ENCODE measurements around the gene FAT1. TPM values are rescaled to one million over a fixed set of nuclear protein-coding genes. Genes with fewer than 3 reads are reported as not detected.
"Not testable (repeated sequence)": the region's sequence is repeated elsewhere in the genome, so short reads cannot be mapped to it uniquely, and the experiment has no call there.

Gene FAT1
- polyA plus RNA-seq, 1 donor, result 71.5 TPM

- DNase-seq (ENCODE audit: low read depth), result no peak
Measured at GRCh38 chr4:186698028-186698427, 25.6 kb downstream of the FAT1 start.

GRCh38 chr4:186695392-186695791 lies 28.3 kb downstream of the FAT1 start:
- no peak for DNase-seq (ENCODE audit: low read depth)

DNA sequence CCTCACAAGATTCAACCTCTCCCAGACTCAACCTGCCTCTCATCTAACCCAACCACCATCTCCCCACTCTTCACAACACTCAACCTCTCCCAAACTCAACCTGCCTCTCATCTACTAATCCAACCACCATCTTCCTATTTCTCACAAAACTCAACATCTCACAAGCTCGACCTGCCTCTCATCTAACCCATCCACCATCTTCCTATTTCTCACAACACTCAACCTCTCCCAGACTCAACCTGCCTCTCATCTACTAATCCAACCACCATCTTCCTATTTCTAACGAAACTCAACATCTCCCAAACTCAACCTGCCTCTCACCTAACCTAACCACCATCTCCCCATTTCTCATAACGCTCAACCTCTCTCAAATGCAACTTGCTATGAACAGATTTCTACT lies 29.8 kb downstream of the FAT1 start:
- no peak for DNase-seq (ENCODE audit: low read depth)

DNA sequence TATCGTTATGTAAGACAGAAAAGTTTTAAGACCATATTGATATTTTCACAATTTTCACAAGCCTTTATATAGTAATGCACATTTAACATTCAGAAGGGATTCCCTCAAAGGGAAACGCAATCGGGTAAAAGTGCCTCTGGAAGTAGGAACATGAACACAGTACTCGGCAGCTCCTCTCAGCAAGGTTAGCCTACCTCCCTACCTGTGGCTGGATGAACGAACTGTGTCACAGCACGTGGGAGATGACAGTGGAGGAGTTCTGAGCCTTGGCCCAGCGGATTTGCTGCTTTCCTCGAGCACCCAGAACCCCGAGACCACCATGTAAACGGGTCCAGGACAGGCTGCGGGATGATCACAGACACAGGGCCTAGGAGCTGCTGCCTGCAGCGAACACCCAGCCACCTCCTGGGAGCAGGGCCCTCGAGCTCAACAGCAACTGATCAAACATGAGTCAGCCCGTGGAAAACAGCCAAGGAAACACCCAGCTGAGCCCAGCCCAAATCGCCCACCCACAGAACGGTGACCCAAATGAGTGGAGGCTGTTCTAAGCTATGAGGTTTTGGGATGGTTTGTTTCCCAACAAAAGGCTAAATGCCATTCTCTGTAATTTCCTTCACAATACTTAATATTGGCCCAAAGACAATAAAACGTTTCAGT lies 30.4 kb downstream of the FAT1 start:
- no peak for DNase-seq (ENCODE audit: low read depth)

GRCh38 chr4:186691396-186691795 lies 32.3 kb downstream of the FAT1 start:
- no peak for DNase-seq (ENCODE audit: low read depth)

- no peak for DNase-seq (ENCODE audit: low read depth)
Measured at GRCh38 chr4:186689476-186689875, 34.2 kb downstream of the FAT1 start.

DNA sequence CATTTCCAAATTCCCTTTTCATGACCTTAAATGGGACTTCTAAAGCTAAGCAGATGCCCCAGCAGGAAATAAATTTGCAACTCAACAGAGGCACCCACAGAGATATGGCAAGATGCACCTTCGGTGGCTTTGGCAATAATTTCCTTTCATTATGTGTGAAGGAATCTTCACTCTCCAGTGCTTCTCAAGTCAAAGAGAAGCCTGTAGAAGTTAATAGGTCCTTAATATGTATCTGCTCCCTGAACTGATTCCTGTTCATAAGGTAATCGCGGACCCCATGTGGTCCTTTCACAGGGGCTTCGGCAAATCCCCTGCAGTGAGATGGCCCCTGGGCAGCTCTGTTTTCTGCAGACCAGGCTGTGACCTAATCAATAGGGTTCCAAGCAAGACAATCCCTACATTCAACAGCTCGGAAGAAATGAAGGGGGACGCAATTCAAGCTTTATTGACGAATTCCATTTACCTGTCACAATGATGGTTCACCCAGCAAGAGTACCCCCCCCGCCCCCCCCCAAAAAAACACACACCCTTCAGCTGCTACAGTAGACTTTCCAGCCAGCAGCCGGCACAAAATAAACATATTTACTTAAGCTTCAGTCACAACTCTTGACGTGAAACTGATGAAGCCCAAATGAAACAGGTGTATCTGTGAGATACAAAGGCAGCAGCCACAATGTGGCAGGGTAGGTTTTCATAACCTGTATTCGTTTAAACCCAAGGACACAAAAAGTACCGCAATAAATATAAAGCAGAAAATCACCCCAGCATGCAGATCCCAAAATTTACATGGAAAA lies 35.3 kb downstream of the FAT1 start:
- DNase-seq (ENCODE audit: low read depth), result no peak

DNA sequence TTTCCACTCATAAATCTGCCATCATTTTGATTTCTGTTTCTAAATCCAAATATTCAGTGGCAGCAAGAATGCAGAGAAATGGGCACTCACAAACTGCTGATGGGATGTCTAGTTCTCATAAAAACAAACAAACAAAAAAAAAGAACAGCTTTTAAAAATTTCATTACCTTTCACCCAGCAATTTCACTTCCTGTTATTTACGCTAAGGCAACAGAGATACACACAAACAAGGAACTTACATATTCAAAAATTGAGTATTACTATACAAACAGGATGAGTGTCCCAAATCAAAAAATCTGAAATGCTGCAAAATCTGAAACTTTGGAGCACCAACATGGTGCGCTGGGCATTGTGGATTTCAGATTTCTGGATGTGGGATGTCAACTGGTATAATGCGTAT lies 36.4 kb downstream of the FAT1 start:
- no peak for DNase-seq (ENCODE audit: low read depth)

- no peak for DNase-seq (ENCODE audit: low read depth)
Measured at GRCh38 chr4:186685767-186686183, 37.9 kb downstream of the FAT1 start.

- no peak for DNase-seq (ENCODE audit: low read depth)
Measured at GRCh38 chr4:186684889-186685309, 38.8 kb downstream of the FAT1 start.

- no peak for DNase-seq (ENCODE audit: low read depth)
Measured at GRCh38 chr4:186684220-186684619, 39.4 kb downstream of the FAT1 start.

GRCh38 chr4:186680641-186681040 lies 43.0 kb downstream of the FAT1 start:
- no peak for DNase-seq (ENCODE audit: low read depth)

DNA sequence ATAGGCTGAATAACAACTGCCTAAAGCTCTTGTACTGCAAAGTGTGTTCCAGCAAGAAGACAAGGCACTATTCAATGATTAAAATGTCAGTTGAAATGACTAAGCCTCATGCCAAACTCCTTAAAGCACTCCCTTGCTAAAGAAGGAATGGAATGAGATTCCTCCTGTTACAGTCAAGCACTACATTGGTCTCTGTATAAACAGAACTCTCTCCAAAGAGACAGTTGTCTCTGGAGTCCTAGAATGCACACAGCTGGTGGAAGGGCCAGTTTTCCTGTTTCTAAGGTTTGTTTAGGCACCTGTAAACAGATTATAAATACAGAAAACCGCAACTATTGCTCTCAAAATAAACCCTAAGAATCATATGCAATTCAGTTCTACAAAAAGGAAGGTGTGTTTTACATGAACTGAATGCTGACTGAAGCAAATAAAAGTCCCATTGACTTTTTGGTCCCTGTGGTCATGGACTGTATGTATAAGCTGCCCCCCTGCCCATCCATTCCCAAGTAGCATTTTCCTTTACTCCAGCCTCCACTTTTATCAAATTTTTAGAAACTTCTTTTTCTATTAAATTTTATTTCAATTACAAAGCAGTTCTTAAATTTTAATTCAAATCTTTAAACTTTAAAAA lies 47.0 kb downstream of the FAT1 start:
- DNase-seq (ENCODE audit: low read depth), result no peak

GRCh38 chr4:186669735-186670134 lies 53.9 kb downstream of the FAT1 start:
- no peak for DNase-seq (ENCODE audit: low read depth)

- peak; percentile 48 for DNase-seq (ENCODE audit: low read depth)
Measured at GRCh38 chr4:186669159-186669731, 54.4 kb downstream of the FAT1 start.

DNA sequence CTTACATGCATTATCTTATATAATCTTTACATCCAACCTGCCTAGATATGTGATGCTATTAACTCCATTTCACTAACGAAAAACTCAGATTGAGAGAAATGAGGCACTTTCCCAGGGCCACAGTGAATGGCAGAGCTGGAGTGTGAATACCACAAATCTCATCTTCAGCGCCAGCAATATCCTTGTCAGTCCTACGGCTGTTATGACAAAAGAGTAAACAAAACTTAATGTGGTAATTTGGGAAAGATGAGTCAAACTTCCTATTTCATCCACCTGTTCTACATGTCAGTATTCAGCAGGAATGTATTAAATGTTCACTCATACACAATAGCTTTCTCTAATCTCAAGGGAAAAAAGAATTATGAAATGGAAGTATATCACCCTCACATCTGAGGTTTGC lies 56.9 kb downstream of the FAT1 start:
- no peak for DNase-seq (ENCODE audit: low read depth)

GRCh38 chr4:186666252-186666651 lies 57.4 kb downstream of the FAT1 start:
- DNase-seq (ENCODE audit: low read depth), result no peak

- DNase-seq (ENCODE audit: low read depth), result no peak
Measured at GRCh38 chr4:186660403-186660802, 63.3 kb downstream of the FAT1 start.

- DNase-seq (ENCODE audit: low read depth), result no peak
Measured at GRCh38 chr4:186659935-186660334, 63.7 kb downstream of the FAT1 start.

- not testable (repeated sequence) for DNase-seq (ENCODE audit: low read depth)
Measured at GRCh38 chr4:186659456-186659855, 64.2 kb downstream of the FAT1 start.

- no peak for DNase-seq (ENCODE audit: low read depth)
Measured at GRCh38 chr4:186658657-186659056, 65.0 kb downstream of the FAT1 start.

- no peak for DNase-seq (ENCODE audit: low read depth)
Measured at GRCh38 chr4:186657764-186658163, 65.9 kb downstream of the FAT1 start.

- no peak for DNase-seq (ENCODE audit: low read depth)
Measured at GRCh38 chr4:186653969-186654368, 69.7 kb downstream of the FAT1 start.
